Measurements from ENCODE around the gene SMAD9. TPM values are rescaled to one million over a fixed set of nuclear protein-coding genes. Genes with fewer than 3 reads are reported as not detected.

Gene SMAD9
- total and polyA plus RNA-seq, 2 of the 8 experiments (the other 6 are each of a cell fraction or from before 2014, with no cell fraction given): 0.45 to 1.0 TPM

DNA sequence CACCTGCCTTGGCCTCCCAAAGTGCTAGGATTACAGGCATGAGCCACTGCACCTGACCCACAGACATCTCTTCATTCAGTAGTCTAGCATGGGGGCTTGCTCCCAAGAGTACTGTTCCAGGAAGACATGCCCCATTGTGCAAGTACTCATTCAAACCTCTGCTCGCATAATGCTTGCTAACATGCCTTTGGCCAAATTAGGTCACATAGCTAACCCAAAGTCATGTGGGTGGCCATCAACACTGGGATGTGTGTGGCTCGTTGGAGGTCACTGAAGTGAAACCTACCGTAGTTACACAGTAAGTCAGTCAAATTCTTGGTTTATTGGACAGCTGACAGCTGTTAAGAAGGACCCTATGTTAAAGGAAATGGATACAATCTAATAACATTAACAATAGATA lies 80.8 kb downstream of the SMAD9 start:
- CTCF ChIA-PET (ENCODE audit: partially characterized antibody): interaction anchor here (0.7 to 1.4 kb wide), 4 partner anchors 19 to 464 kb away, joined by 3 read pairs; no protein-coding TSS in a partner anchor
- FAIRE-seq (no peak), DNase-seq (ENCODE audit: low read depth in 1 of 2, low spot score in 2 of 2) (no peak)
- POLR2A ChIA-PET (ENCODE audit: partially characterized antibody): interaction anchor here (1.9 kb wide), 1 partner anchor 161 kb away, joined by 5 read pairs; the partner anchor contains the start of gene EXOSC8
- H3K14ac ChIP-seq (ENCODE audit: insufficient read length): no peak overlapping the region
- no peak overlapping the region for H2BK15ac ChIP-seq (ENCODE audit: low read length)
- H3K36me3 ChIP-seq (ENCODE audit: control insufficient read depth in 2 of 4, insufficient read depth in 4 of 4, low read length in 3 of 4): no peaks in the 10 kb centered on the region; a peak in 1 of 8 replicates
- no peak overlapping the region for H3K23ac ChIP-seq (ENCODE audit: insufficient read length)
- H4K5ac ChIP-seq (ENCODE audit: insufficient read length, low read depth, low read length): no peak overlapping the region
- no peaks in the 10 kb centered on the region for H3K79me2 ChIP-seq (ENCODE audit: control insufficient read depth in 1 of 2, insufficient read depth in 2 of 2, low read length in 2 of 2)
- no peak overlapping the region for H3K4me3 ChIP-seq (ENCODE audit: extremely low read depth in 1 of 4, insufficient read depth in 2 of 4, low read depth in 3 of 4, low read length in 4 of 4)
- H3K23me2 ChIP-seq (ENCODE audit: low read depth, low read length): no peaks in the 10 kb centered on the region
- H4K8ac ChIP-seq (ENCODE audit: extremely low read depth, insufficient read depth, low read length): no peak overlapping the region
- no peak overlapping the region for H3K27ac ChIP-seq (ENCODE audit: low read depth, low read length)
- no peak overlapping the region for H2BK120ac ChIP-seq (replicated peaks; ENCODE audit: low read depth, low read length)
- peak overlapping the region; percentile 71; the same call in 1 of the 2 replicates for H2BK12ac ChIP-seq (ENCODE audit: low read depth, low read length)
- TF ChIP-seq HDAC2 (IDR thresholded peaks at IDR 0.05; ENCODE audit: borderline replicate concordance in 1 of 2, low read depth in 2 of 2, low read length in 2 of 2) (no peak), JUND (IDR thresholded peaks at IDR 0.05; ENCODE audit: low read length) (no peak), NRF1 (IDR thresholded peaks at IDR 0.05; ENCODE audit: low read depth, low read length) (no peak)
- H3K18ac ChIP-seq (ENCODE audit: extremely low read depth, low read length): peak overlapping the region; percentile 41; the same call in 1 of the 2 replicates
- H3K56ac ChIP-seq (replicated peaks; ENCODE audit: insufficient read length, low read depth, low read length): no peak overlapping the region
- no peak overlapping the region for H2AFZ ChIP-seq (ENCODE audit: low read length)
- H2BK20ac ChIP-seq (ENCODE audit: low read length): no peak overlapping the region
- H3K4ac ChIP-seq (replicated peaks; ENCODE audit: insufficient read length, low read depth, low read length): no peak overlapping the region
- H4K20me1 ChIP-seq (replicated peaks in 1 of 2; ENCODE audit: control insufficient read depth in 1 of 2, insufficient read depth in 2 of 2, low read length in 2 of 2): peaks cover 0 to 2% of the 10 kb centered on the region in 2 experiments
- H3K4me1 ChIP-seq (replicated peaks in 1 of 4; ENCODE audit: control insufficient read depth in 3 of 4, insufficient read depth in 4 of 4, low read length in 3 of 4): peaks cover 0 to 6% (median 1%) of the 10 kb centered on the region in 4 experiments; a peak in 1 of 7 replicates
- H4K91ac ChIP-seq (replicated peaks; ENCODE audit: insufficient read length, low read length): peak overlapping the region; percentile 35
- H2BK5ac ChIP-seq (ENCODE audit: low read depth, low read length): no peak overlapping the region
- H2AK5ac ChIP-seq (ENCODE audit: low read depth, low read length): no peak overlapping the region
- H3K79me1 ChIP-seq (ENCODE audit: low read depth, low read length): no peaks in the 10 kb centered on the region
- H3K4me2 ChIP-seq (ENCODE audit: insufficient read depth in 1 of 2, low read depth in 2 of 2, low read length in 2 of 2): no peak overlapping the region
- H3K27me3 ChIP-seq (replicated peaks in 1 of 4; ENCODE audit: control insufficient read depth in 3 of 4, extremely low read depth in 1 of 4, insufficient read depth in 3 of 4, low read length in 3 of 4): no peaks in the 10 kb centered on the region
- WGBS, 2 experiments (ENCODE audit: extremely low coverage in 1 of 2, insufficient coverage in 1 of 2, insufficient read length in 1 of 2, insufficient replicate concordance in 2 of 2, low coverage in 1 of 2, low lambda C conversion rate in 2 of 2, missing lambda C conversion rate in 1 of 2): 96% methylated on average over 3 of the region's 3 CpGs; no CpG with 5 or more reads in 1 of the 2 experiments
- H3K9ac ChIP-seq (replicated peaks in 1 of 4; ENCODE audit: extremely low read depth in 1 of 4, low read depth in 3 of 4, low read length in 3 of 4): no peak overlapping the region
- H3K9me3 ChIP-seq (ENCODE audit: insufficient read depth in 2 of 2, low read depth in 1 of 2, low read length in 1 of 2): no peaks in the 10 kb centered on the region
